ENCODE measurements around the gene PAPPA2. TPM values are rescaled to one million over a fixed set of nuclear protein-coding genes. Genes with fewer than 3 reads are reported as not detected.

Gene PAPPA2
- total RNA-seq, 5 donors from 2014 or later (not counting 1 experiment from before 2014, with no cell fraction given), result 0.03 to 0.06 TPM; not detected in 3

DNA sequence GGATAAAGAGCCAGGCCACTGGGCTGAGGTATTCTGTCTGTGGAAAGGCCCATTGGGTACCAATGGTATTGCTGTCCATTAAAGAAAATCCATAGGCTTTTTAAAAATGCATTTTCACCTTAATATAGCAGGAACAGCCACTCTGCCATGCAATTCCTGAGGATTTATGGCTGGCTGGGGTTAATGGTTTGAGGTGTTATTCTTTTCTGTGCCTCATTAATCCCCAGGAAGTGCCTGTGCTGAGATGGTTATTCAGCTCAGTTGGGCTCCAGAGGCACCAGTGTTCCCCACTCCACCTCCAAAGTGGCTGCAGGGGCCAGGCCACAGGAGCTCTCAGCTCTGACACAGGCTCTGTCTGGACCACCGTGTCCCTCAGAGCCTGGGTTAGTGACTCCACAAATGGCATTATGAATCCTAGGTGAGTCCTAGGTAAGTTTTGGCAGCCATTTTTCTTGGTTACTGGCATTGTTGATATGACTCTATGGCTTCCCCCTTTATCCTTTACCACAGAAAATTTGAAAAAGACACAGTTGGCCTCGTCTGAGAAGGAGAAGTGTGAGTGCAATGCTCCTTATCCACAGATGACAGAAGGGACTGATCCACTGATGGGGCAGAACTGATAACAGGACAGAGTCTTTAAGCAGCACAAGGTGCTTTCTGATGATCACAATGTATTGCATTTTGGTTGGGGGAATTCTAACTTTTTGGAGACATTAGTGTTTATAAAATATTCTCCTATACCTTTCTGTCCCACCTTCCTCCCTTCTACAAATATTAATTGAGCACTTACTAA lies 2.2 kb upstream of the PAPPA2 start:
- WGBS (ENCODE audit: insufficient coverage), result no CpG with 5 or more reads among the region's 2 CpGs
- no peaks in the 10 kb centered on the region for H3K36me3 ChIP-seq (ENCODE audit: control insufficient read depth in 2 of 2, extremely low read depth in 1 of 2, insufficient read depth in 1 of 2, low read length in 1 of 2)
- Mint-ChIP-seq H3K4me1 (no peaks in the 10 kb centered on the region), H3K36me3 (no peaks in the 10 kb centered on the region), H3K27me3 (no peaks in the 10 kb centered on the region), H3K9me3 (no peaks in the 10 kb centered on the region), H3K27ac (no peak overlapping the region), H3K4me3 (no peak overlapping the region)
- ChIA-PET CTCF (no interaction called here), POLR2A (interaction anchor here in 1 of 2 donors (0.5 kb wide), 1 partner anchor 1595 kb away, joined by 8 read pairs; no protein-coding TSS in a partner anchor)
- no peak for DNase-seq
- no peaks in the 10 kb centered on the region for H3K27me3 ChIP-seq (replicated peaks in 1 of 2; ENCODE audit: control insufficient read depth in 2 of 2, extremely low read depth in 1 of 2, insufficient read depth in 2 of 2, low read length in 1 of 2)
- H3K4me3 ChIP-seq (ENCODE audit: control insufficient read depth in 1 of 2, extremely low read depth in 1 of 2, low read length in 1 of 2), result no peak overlapping the region
- H3K9me3 ChIP-seq, result no peaks in the 10 kb centered on the region
- H3K27ac ChIP-seq (ENCODE audit: low read length), result no peak overlapping the region
- no peaks in the 10 kb centered on the region for H3K4me1 ChIP-seq (ENCODE audit: control insufficient read depth in 1 of 2, extremely low read depth in 1 of 2, insufficient read depth in 2 of 2, low read length in 2 of 2)
- no peak for ATAC-seq (replicated peaks in 1 of 4)

- CTCF ChIA-PET, result no interaction called here
- Mint-ChIP-seq H3K4me1 (no peaks in the 10 kb centered on the region), H3K27ac (no peak overlapping the region), H3K9me3 (no peaks in the 10 kb centered on the region), H3K27me3 (no peaks in the 10 kb centered on the region), H3K36me3 (no peaks in the 10 kb centered on the region), H3K4me3 (no peak overlapping the region)
- POLR2A ChIA-PET, result interaction anchor here (0.5 to 0.7 kb wide), 2 partner anchors 875 to 1595 kb away, joined by 3 to 8 read pairs; no protein-coding TSS in a partner anchor
- H3K4me3 ChIP-seq (ENCODE audit: control insufficient read depth in 1 of 2, extremely low read depth in 1 of 2, low read length in 1 of 2), result no peak overlapping the region
- H3K9me3 ChIP-seq, result no peaks in the 10 kb centered on the region
- ATAC-seq (replicated peaks in 1 of 4) (no peak), DNase-seq (no peak)
- WGBS (ENCODE audit: insufficient coverage), result 50% methylated on average over 1 of the region's 1 CpG
- H3K36me3 ChIP-seq (ENCODE audit: control insufficient read depth in 2 of 2, extremely low read depth in 1 of 2, insufficient read depth in 1 of 2, low read length in 1 of 2), result no peaks in the 10 kb centered on the region
- no peaks in the 10 kb centered on the region for H3K4me1 ChIP-seq (ENCODE audit: control insufficient read depth in 1 of 2, extremely low read depth in 1 of 2, insufficient read depth in 2 of 2, low read length in 2 of 2)
- no peak overlapping the region for H3K27ac ChIP-seq (ENCODE audit: low read length)
- no peaks in the 10 kb centered on the region for H3K27me3 ChIP-seq (replicated peaks in 1 of 2; ENCODE audit: control insufficient read depth in 2 of 2, extremely low read depth in 1 of 2, insufficient read depth in 2 of 2, low read length in 1 of 2)
Observed at GRCh38 chr1:176461576-176461975, 1.4 kb upstream of the PAPPA2 start.

- Mint-ChIP-seq H3K27me3 (no peaks in the 10 kb centered on the region), H3K4me3 (no peak overlapping the region), H3K27ac (no peak overlapping the region), H3K36me3 (no peaks in the 10 kb centered on the region), H3K4me1 (no peaks in the 10 kb centered on the region), H3K9me3 (no peaks in the 10 kb centered on the region)
- no peak overlapping the region for H3K4me3 ChIP-seq (ENCODE audit: control insufficient read depth in 1 of 2, extremely low read depth in 1 of 2, low read length in 1 of 2)
- H3K4me1 ChIP-seq (ENCODE audit: control insufficient read depth in 1 of 2, extremely low read depth in 1 of 2, insufficient read depth in 2 of 2, low read length in 2 of 2), result no peaks in the 10 kb centered on the region
- H3K27me3 ChIP-seq (replicated peaks in 1 of 2; ENCODE audit: control insufficient read depth in 2 of 2, extremely low read depth in 1 of 2, insufficient read depth in 2 of 2, low read length in 1 of 2), result no peaks in the 10 kb centered on the region
- ATAC-seq (replicated peaks in 1 of 4) (no peak), DNase-seq (peak in 1 of 35 experiments; percentile 0)
- no peaks in the 10 kb centered on the region for H3K9me3 ChIP-seq
- no peak overlapping the region for H3K27ac ChIP-seq (ENCODE audit: low read length)
- no peaks in the 10 kb centered on the region for H3K36me3 ChIP-seq (ENCODE audit: control insufficient read depth in 2 of 2, extremely low read depth in 1 of 2, insufficient read depth in 1 of 2, low read length in 1 of 2)
- WGBS (ENCODE audit: insufficient coverage), result 70% methylated on average over 2 of the region's 3 CpGs
- POLR2A ChIA-PET, result no interaction called here
- CTCF ChIA-PET, result no interaction called here
Observed at GRCh38 chr1:176466514-176466913, 3.5 kb downstream of the PAPPA2 start.

DNA sequence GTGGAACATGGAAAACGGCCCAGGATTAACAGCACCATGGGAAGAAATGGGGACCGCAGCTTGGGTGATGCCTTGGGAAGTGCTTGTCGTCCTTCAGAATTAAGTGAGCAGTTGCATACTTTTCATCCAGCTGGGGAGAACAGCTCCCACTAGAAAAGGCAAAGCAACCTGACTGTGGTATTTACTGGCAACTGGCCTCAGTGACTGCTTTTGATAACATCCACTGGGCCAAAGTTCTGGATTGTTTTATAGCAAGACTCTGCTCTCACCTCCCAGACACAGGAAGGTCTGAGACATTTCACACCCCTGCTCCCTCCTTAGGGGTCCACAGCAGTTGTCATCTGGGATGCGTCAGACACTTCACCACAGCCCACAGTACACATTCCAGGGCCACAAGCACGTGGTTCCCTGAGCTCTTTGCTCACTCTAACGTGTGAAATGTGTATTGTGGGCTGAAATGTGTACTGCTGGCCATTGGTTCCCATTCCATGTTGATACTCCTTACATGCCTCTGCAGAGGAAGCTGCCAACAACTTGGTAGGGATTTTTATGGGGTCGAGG lies 6.6 kb downstream of the PAPPA2 start:
- no peak overlapping the region for H3K27ac ChIP-seq (ENCODE audit: low read length)
- Mint-ChIP-seq H3K36me3 (no peaks in the 10 kb centered on the region), H3K4me1 (no peaks in the 10 kb centered on the region), H3K27ac (no peak overlapping the region), H3K27me3 (no peaks in the 10 kb centered on the region), H3K9me3 (no peaks in the 10 kb centered on the region), H3K4me3 (no peak overlapping the region)
- H3K4me1 ChIP-seq (ENCODE audit: control insufficient read depth in 1 of 2, extremely low read depth in 1 of 2, insufficient read depth in 2 of 2, low read length in 2 of 2), result no peaks in the 10 kb centered on the region
- no peak for ATAC-seq (replicated peaks in 1 of 4)
- no peak for DNase-seq
- no peaks in the 10 kb centered on the region for H3K9me3 ChIP-seq
- no peak overlapping the region for H3K4me3 ChIP-seq (ENCODE audit: control insufficient read depth in 1 of 2, extremely low read depth in 1 of 2, low read length in 1 of 2)
- H3K27me3 ChIP-seq (replicated peaks in 1 of 2; ENCODE audit: control insufficient read depth in 2 of 2, extremely low read depth in 1 of 2, insufficient read depth in 2 of 2, low read length in 1 of 2), result no peaks in the 10 kb centered on the region
- WGBS (ENCODE audit: insufficient coverage), result 72% methylated on average over 2 of the region's 7 CpGs
- POLR2A ChIA-PET, result no interaction called here
- no peaks in the 10 kb centered on the region for H3K36me3 ChIP-seq (ENCODE audit: control insufficient read depth in 2 of 2, extremely low read depth in 1 of 2, insufficient read depth in 1 of 2, low read length in 1 of 2)
- CTCF ChIA-PET, result no interaction called here

GRCh38 chr1:176471338-176472121 lies 8.6 kb downstream of the PAPPA2 start:
- CTCF ChIA-PET, result no interaction called here
- no peak overlapping the region for H3K4me3 Mint-ChIP-seq

GRCh38 chr1:176479971-176480370 lies 17.0 kb downstream of the PAPPA2 start:
- ChIA-PET CTCF (interaction anchor here in 1 of 2 donors (0.5 kb wide), 1 partner anchor 51 kb away, joined by 3 read pairs; no protein-coding TSS in a partner anchor), POLR2A (no interaction called here)
- H3K4me1 Mint-ChIP-seq, result no peaks in the 10 kb centered on the region
- H3K9me3 ChIP-seq, result no peaks in the 10 kb centered on the region
- peaks cover 0 to 3% of the 10 kb centered on the region in 2 experiments for H3K27me3 ChIP-seq (replicated peaks in 1 of 2; ENCODE audit: control insufficient read depth in 2 of 2, extremely low read depth in 1 of 2, insufficient read depth in 2 of 2, low read length in 1 of 2)
- H3K27ac Mint-ChIP-seq, result no peak overlapping the region
- H3K36me3 ChIP-seq (ENCODE audit: control insufficient read depth in 2 of 2, extremely low read depth in 1 of 2, insufficient read depth in 1 of 2, low read length in 1 of 2), result no peaks in the 10 kb centered on the region
- no peak for ATAC-seq (replicated peaks in 1 of 4)
- H3K27ac ChIP-seq (ENCODE audit: low read length), result no peak overlapping the region
- WGBS (ENCODE audit: insufficient coverage), result 57% methylated on average over 3 of the region's 7 CpGs
- no peak overlapping the region for H3K4me3 Mint-ChIP-seq
- no peaks in the 10 kb centered on the region for H3K4me1 ChIP-seq (ENCODE audit: control insufficient read depth in 1 of 2, extremely low read depth in 1 of 2, insufficient read depth in 2 of 2, low read length in 2 of 2)
- H3K9me3 Mint-ChIP-seq, result peaks cover 0 to 4% (median 0%) of the 10 kb centered on the region in 3 donors
- H3K4me3 ChIP-seq (ENCODE audit: control insufficient read depth in 1 of 2, extremely low read depth in 1 of 2, low read length in 1 of 2), result no peak overlapping the region
- no peak for DNase-seq
- H3K27me3 Mint-ChIP-seq, result peaks cover 1 to 3% of the 10 kb centered on the region in 2 donors
- H3K36me3 Mint-ChIP-seq, result no peaks in the 10 kb centered on the region

More at GRCh38 chr1:176471338-176472121, 8.6 kb downstream of the PAPPA2 start:
- no peaks in the 10 kb centered on the region for H3K36me3 Mint-ChIP-seq
- WGBS (ENCODE audit: insufficient coverage), result 93% methylated on average over 2 of the region's 5 CpGs
- H3K4me1 ChIP-seq (ENCODE audit: control insufficient read depth in 1 of 2, extremely low read depth in 1 of 2, insufficient read depth in 2 of 2, low read length in 2 of 2), result no peaks in the 10 kb centered on the region
- ATAC-seq (replicated peaks in 1 of 4) (no peak), DNase-seq (no peak)
- H3K27ac Mint-ChIP-seq, result no peak overlapping the region
- POLR2A ChIA-PET, result interaction anchor here in 1 of 2 donors (0.7 kb wide), 1 partner anchor 612 kb away, joined by 3 read pairs; no protein-coding TSS in a partner anchor
- H3K27me3 ChIP-seq (replicated peaks in 1 of 2; ENCODE audit: control insufficient read depth in 2 of 2, extremely low read depth in 1 of 2, insufficient read depth in 2 of 2, low read length in 1 of 2), result no peaks in the 10 kb centered on the region
- no peaks in the 10 kb centered on the region for H3K27me3 Mint-ChIP-seq
- H3K4me3 ChIP-seq (ENCODE audit: control insufficient read depth in 1 of 2, extremely low read depth in 1 of 2, low read length in 1 of 2), result no peak overlapping the region
- no peak overlapping the region for H3K27ac ChIP-seq (ENCODE audit: low read length)
- H3K36me3 ChIP-seq (ENCODE audit: control insufficient read depth in 2 of 2, extremely low read depth in 1 of 2, insufficient read depth in 1 of 2, low read length in 1 of 2), result no peaks in the 10 kb centered on the region
- no peaks in the 10 kb centered on the region for H3K9me3 Mint-ChIP-seq
- no peaks in the 10 kb centered on the region for H3K4me1 Mint-ChIP-seq
- H3K9me3 ChIP-seq, result no peaks in the 10 kb centered on the region
